HepG2 (cell line): Measurements from ENCODE around the gene ZNF486. TPM values are rescaled to one million over a fixed set of nuclear protein-coding genes. Genes with fewer than 3 reads are reported as not detected.

Experiments used
- ATAC-seq: fragments of 200-7000 bp; cut with Tn5 transposase; 3 replicates; pipeline ENCODE4 v1.9.1; 2020; ENCODE audit warnings: mild to moderate bottlenecking, moderate library complexity
- BruUV-seq: library from RNA; stranded (reverse); fragments of 400-500 nt; replicated peaks from 2 replicates; lab custom pipeline; 2021; lab: Mats Ljungman, UMichigan
- CTCF ChIA-PET: fragments of 300-600 bp; formaldehyde crosslinking; extraction: SDS; loops from one replicate; lab custom pipeline; 2021; ENCODE audit warnings: low total read pairs, inconsistent platforms, low intra/inter-chr PET ratio; lab: Yijun Ruan, JAX
- POLR2A ChIA-PET: fragments of 350-600 bp; sonication (Branson Sonifier 250); formaldehyde crosslinking; loops from one replicate; lab custom pipeline; 2020; ENCODE audit warnings: antibody characterized with exemption, inconsistent platforms; lab: Yijun Ruan, JAX
- DNase-seq: peaks from one replicate; pipeline ENCODE4 v3.0.0-alpha.2; 2015; ENCODE audit warnings: low spot score
- FAIRE-seq: peaks from 3 replicates; lab custom pipeline; 2011; peaks lifted over from hg19 to GRCh38; lab: Jason Lieb, UNC
- H2AFZ ChIP-seq: one replicate; pipeline ENCODE4 v1.6.1; 2011; ENCODE audit warnings: low read length, inconsistent platforms
- H3K27ac ChIP-seq: fragments of 300-600 bp; 3 replicates; pipeline ENCODE4 v1.8.0; 2011; ENCODE audit warnings: mixed run types, mild to moderate bottlenecking, mixed read lengths, low read length, inconsistent platforms; ENCODE audit not compliant: insufficient read depth; ENCODE audit errors: extremely low read length
- H3K27me3 ChIP-seq, 2 experiments: fragments of 200-600 bp in 1 of 2; 2 replicates in 1 of 2; 3 replicates in 1 of 2; pipeline versions ENCODE4 v1.6.0 to v1.8.0; 2011; ENCODE audit warnings: low read length in 2 of 2, mild to moderate bottlenecking in 2 of 2, moderate library complexity in 2 of 2, inconsistent platforms in 1 of 2; ENCODE audit not compliant: insufficient read depth in 2 of 2, control insufficient read depth in 1 of 2
- H3K36me3 ChIP-seq, 2 experiments: fragments of 200-600 bp in 1 of 2; replicated peaks in 1 of 2; 2 replicates in 1 of 2; 3 replicates in 1 of 2; pipeline versions ENCODE4 v1.5.1 to v1.8.0; 2011; ENCODE audit warnings: low read length in 2 of 2, inconsistent platforms in 1 of 2; ENCODE audit not compliant: insufficient read depth in 2 of 2, control insufficient read depth in 1 of 2
- H3K4me1 ChIP-seq: 2 replicates; pipeline ENCODE4 v1.5.1; 2012; ENCODE audit warnings: low read length, inconsistent platforms; ENCODE audit not compliant: insufficient read depth
- H3K4me2 ChIP-seq: 2 replicates; pipeline ENCODE4 v1.6.0; 2011; ENCODE audit warnings: low read depth, low read length, inconsistent platforms
- H3K4me3 ChIP-seq, 3 experiments: fragments of 200-600 bp in 1 of 3; sonication (generic), shearing (Covaris generic) in 1 of 3; replicated peaks in 1 of 3; 2 replicates each; pipeline ENCODE4 v1.5.1; 2011 to 2016; ENCODE audit warnings: low read length in 3 of 3, inconsistent platforms in 2 of 3, low read depth in 2 of 3, mild to moderate bottlenecking in 2 of 3, control low read depth in 1 of 3, mixed read lengths in 1 of 3; ENCODE audit not compliant: insufficient read depth in 1 of 3
- H3K79me2 ChIP-seq: one replicate; pipeline ENCODE4 v1.6.1; 2011; ENCODE audit warnings: low read length, inconsistent platforms; ENCODE audit not compliant: insufficient read depth
- H3K9ac ChIP-seq: 2 replicates; pipeline ENCODE4 v1.6.0; 2011; ENCODE audit warnings: mild to moderate bottlenecking, low read depth, low read length, inconsistent platforms; ENCODE audit not compliant: insufficient read depth
- H3K9me3 ChIP-seq: 2 replicates; pipeline ENCODE4 v1.5.1; 2012; ENCODE audit warnings: mild to moderate bottlenecking, low read length
- H4K20me1 ChIP-seq: 2 replicates; pipeline ENCODE4 v1.6.0; 2011; ENCODE audit warnings: inconsistent platforms, mild to moderate bottlenecking, low read length, moderate library complexity; ENCODE audit not compliant: insufficient read depth
- CEBPB ChIP-seq: IDR thresholded peaks from 2 replicates; pipeline ENCODE4 v1.6.1; 2011; ENCODE audit warnings: low read depth, low read length, improper control_type of control experiment, borderline replicate concordance
- FOXM1 ChIP-seq: sonication (generic); formaldehyde crosslinking; IDR thresholded peaks from 2 replicates; pipeline ENCODE4 v1.5.0; 2020; ENCODE audit warnings: missing genetic modification reagents
- RBAK ChIP-seq: sonication (generic); formaldehyde crosslinking; IDR thresholded peaks from 2 replicates; pipeline ENCODE4 v1.5.1; 2020; ENCODE audit warnings: mild to moderate bottlenecking, missing genetic modification reagents
- THAP11 ChIP-seq: IDR thresholded peaks from 2 replicates; pipeline ENCODE4 v1.6.1; 2016; ENCODE audit warnings: missing biosample characterization, missing genetic modification reagents
- ZNF124 ChIP-seq: sonication (generic); formaldehyde crosslinking; IDR thresholded peaks from 2 replicates; pipeline ENCODE4 v1.4.0; 2020; ENCODE audit warnings: missing genetic modification reagents
- ZNF20 ChIP-seq: sonication (generic); formaldehyde crosslinking; IDR thresholded peaks from 2 replicates; pipeline ENCODE4 v1.4.0; 2020; ENCODE audit warnings: mild to moderate bottlenecking, moderate library complexity, missing genetic modification reagents
- ZNF274 ChIP-seq: sonication (generic); formaldehyde crosslinking; IDR thresholded peaks from 2 replicates; pipeline ENCODE4 v1.5.1; 2020; ENCODE audit warnings: mild to moderate bottlenecking, missing genetic modification reagents
- ZNF382 ChIP-seq: sonication (generic); formaldehyde crosslinking; IDR thresholded peaks from 2 replicates; pipeline ENCODE4 v1.5.0; 2020; ENCODE audit warnings: missing genetic modification reagents, mild to moderate bottlenecking, borderline replicate concordance
- ZNF414 ChIP-seq: sonication (generic); formaldehyde crosslinking; IDR thresholded peaks from 2 replicates; pipeline ENCODE4 v1.5.0; 2020; ENCODE audit warnings: missing genetic modification reagents
- ZNF713 ChIP-seq: sonication (generic); formaldehyde crosslinking; IDR thresholded peaks from 2 replicates; pipeline ENCODE4 v1.4.0; 2020; ENCODE audit warnings: mild to moderate bottlenecking, missing genetic modification reagents
- ZNF839 ChIP-seq: sonication (generic); formaldehyde crosslinking; IDR thresholded peaks from 2 replicates; pipeline ENCODE4 v1.4.0; 2020; ENCODE audit warnings: missing genetic modification reagents, mild to moderate bottlenecking, borderline replicate concordance
- WGBS: methylation state at CpG from one replicate; pipeline ENCODE4 v1.1.6; 2017; ENCODE audit warnings: low lambda C conversion rate; 5-methylcytosine and 5-hydroxymethylcytosine counted together
- in situ Hi-C: cut with HindIII; loops from 2 replicates; pipeline ENCODE4 v1.10.0; 2017; ENCODE audit warnings: low pct_unique_long_range_greater_than_20kb; ENCODE audit not compliant: extremely low pct_ligation_motif_present
- intact Hi-C: fragments of 100-400 bp; cut with micrococcal nuclease; formaldehyde crosslinking; loops from one replicate; pipeline ENCODE4 v1.10.0; 2022; ENCODE audit not compliant: unreplicated experiment
- polyA plus RNA-seq, 8 experiments: library from polyadenylated mRNA; depleted of rRNA in 3 of 8; stranded (reverse) in 7 of 8; unstranded in 1 of 8; fragments of >200 nt; fragmentation: Illumina TruSeq in 4 of 8; extraction: Trizol in 4 of 8; gene quantifications; 2 replicates each; pipeline versions ENCODE4 v1.2.1 to v1.2.3, GENCODE V29; 2011 to 2016; ENCODE audit warnings: low read depth in 4 of 8, missing spikeins in 1 of 8, mixed read lengths in 1 of 8; ENCODE audit not compliant: insufficient read depth in 1 of 8
- total RNA-seq, 5 experiments: library from RNA; depleted of rRNA; stranded (reverse); fragments of >200 nt; fragmentation: Illumina TruSeq; extraction: Trizol; gene quantifications; 2 replicates each; pipeline ENCODE4 v1.2.3, GENCODE V29; 2016; ENCODE audit warnings: low read depth in 1 of 5
- TF ChIP-seq, protein P1 (sequence below): sonication (generic); formaldehyde crosslinking; IDR thresholded peaks from 2 replicates; pipeline ENCODE4 v1.5.1; 2020; ENCODE audit warnings: mild to moderate bottlenecking, missing genetic modification reagents, borderline replicate concordance
- TF ChIP-seq, protein P2 (sequence below): sonication (generic); formaldehyde crosslinking; conservative IDR thresholded peaks from 2 replicates; pipeline ENCODE4 v1.4.0; 2020; ENCODE audit warnings: missing genetic modification reagents

ZNF486 gene
- total and polyA plus RNA-seq, 2 of the 13 experiments (the other 11 are each of a cell fraction or from before 2014, with no cell fraction given) = 0.70 to 2.1 TPM

- peak; percentile 68 for TF ChIP-seq CEBPB
- TF ChIP-seq ZNF839 (CRISPR knock-in tag) = no peak
- TF ChIP-seq, all 625 proteins: peak for 1
- Histone ChIP-seq H3K27me3 (no peaks in the 10 kb centered on the region), H3K9me3 (peaks cover 53% of the 10 kb centered on the region), H3K36me3 (no peaks in the 10 kb centered on the region), H2AFZ (no peak overlapping the region), H4K20me1 (no peaks in the 10 kb centered on the region), H3K4me1 (no peaks in the 10 kb centered on the region), H3K4me3 (no peak overlapping the region), H3K4me2 (no peak overlapping the region), H3K27ac (no peak overlapping the region), H3K9ac (no peak overlapping the region), H3K79me2 (no peaks in the 10 kb centered on the region)
- no TSS peak for BruUV-seq
- ChIA-PET CTCF (no interaction called here), POLR2A (no interaction called here)
- in situ Hi-C loops (no loop called here), intact Hi-C loops (no loop called here)
- ATAC-seq (no peak), DNase-seq (no peak), FAIRE-seq (no peak)
- 47% methylated on average over 4 of the region's 4 CpGs for WGBS
Observed at GRCh38 chr19:20186174-20186573, 19.2 kb downstream of the ZNF486 start.

DNA sequence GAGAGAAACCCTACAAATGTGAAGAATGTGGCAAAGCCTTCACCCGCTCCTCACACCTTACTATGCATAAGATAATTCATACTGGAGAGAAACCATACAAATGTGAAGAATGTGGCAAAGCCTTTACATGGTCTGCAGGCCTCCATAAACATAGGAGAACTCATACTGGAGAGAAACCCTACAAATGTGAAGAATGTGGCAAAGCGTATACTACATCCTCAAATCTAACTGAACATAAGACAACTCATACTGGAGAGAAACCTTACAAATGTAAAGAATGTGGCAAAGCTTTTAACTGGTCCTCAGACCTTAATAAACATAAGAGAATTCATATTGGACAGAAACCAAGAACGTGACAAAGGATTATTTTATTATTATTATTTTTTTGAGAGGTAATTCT, 30.7 kb downstream of the ZNF486 start:
- peaks cover 61% of the 10 kb centered on the region for H3K9me3 ChIP-seq
- DNase-seq (no peak), FAIRE-seq (no peak), ATAC-seq (no peak)
- H3K79me2 ChIP-seq = no peaks in the 10 kb centered on the region
- POLR2A ChIA-PET = no interaction called here
- CTCF ChIA-PET = no interaction called here
- H3K27me3 ChIP-seq = no peaks in the 10 kb centered on the region
- no peaks in the 10 kb centered on the region for H3K36me3 ChIP-seq
- no TSS peak for BruUV-seq
- 59% methylated on average over 3 of the region's 3 CpGs for WGBS
- H3K4me2 ChIP-seq = no peak overlapping the region
- intact Hi-C loops = no loop called here
- H2AFZ ChIP-seq = no peak overlapping the region
- no peaks in the 10 kb centered on the region for H3K4me1 ChIP-seq
- H3K4me3 ChIP-seq = no peak overlapping the region
- no peak overlapping the region for H3K27ac ChIP-seq
- in situ Hi-C loops = no loop called here
- no peak overlapping the region for H3K9ac ChIP-seq
- no peaks in the 10 kb centered on the region for H4K20me1 ChIP-seq
- no peak for TF ChIP-seq ZNF20 (CRISPR knock-in tag)
- no peak for TF ChIP-seq ZNF414 (CRISPR knock-in tag)
- TF ChIP-seq, protein P1, sequence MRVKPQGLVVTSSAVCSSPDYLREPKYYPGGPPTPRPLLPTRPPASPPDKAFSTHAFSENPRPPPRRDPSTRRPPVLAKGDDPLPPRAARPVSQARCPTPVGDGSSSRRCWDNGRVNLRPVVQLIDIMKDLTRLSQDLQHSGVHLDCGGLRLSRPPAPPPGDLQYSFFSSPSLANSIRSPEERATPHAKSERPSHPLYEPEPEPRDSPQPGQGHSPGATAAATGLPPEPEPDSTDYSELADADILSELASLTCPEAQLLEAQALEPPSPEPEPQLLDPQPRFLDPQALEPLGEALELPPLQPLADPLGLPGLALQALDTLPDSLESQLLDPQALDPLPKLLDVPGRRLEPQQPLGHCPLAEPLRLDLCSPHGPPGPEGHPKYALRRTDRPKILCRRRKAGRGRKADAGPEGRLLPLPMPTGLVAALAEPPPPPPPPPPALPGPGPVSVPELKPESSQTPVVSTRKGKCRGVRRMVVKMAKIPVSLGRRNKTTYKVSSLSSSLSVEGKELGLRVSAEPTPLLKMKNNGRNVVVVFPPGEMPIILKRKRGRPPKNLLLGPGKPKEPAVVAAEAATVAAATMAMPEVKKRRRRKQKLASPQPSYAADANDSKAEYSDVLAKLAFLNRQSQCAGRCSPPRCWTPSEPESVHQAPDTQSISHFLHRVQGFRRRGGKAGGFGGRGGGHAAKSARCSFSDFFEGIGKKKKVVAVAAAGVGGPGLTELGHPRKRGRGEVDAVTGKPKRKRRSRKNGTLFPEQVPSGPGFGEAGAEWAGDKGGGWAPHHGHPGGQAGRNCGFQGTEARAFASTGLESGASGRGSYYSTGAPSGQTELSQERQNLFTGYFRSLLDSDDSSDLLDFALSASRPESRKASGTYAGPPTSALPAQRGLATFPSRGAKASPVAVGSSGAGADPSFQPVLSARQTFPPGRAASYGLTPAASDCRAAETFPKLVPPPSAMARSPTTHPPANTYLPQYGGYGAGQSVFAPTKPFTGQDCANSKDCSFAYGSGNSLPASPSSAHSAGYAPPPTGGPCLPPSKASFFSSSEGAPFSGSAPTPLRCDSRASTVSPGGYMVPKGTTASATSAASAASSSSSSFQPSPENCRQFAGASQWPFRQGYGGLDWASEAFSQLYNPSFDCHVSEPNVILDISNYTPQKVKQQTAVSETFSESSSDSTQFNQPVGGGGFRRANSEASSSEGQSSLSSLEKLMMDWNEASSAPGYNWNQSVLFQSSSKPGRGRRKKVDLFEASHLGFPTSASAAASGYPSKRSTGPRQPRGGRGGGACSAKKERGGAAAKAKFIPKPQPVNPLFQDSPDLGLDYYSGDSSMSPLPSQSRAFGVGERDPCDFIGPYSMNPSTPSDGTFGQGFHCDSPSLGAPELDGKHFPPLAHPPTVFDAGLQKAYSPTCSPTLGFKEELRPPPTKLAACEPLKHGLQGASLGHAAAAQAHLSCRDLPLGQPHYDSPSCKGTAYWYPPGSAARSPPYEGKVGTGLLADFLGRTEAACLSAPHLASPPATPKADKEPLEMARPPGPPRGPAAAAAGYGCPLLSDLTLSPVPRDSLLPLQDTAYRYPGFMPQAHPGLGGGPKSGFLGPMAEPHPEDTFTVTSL (CRISPR knock-in tag) = no peak
- TF ChIP-seq FOXM1 = no peak
- no peak for TF ChIP-seq ZNF713
- no peak for TF ChIP-seq THAP11 (CRISPR knock-in tag)
- no peak for TF ChIP-seq ZNF382 (CRISPR knock-in tag)
- no peak for TF ChIP-seq ZNF274 (CRISPR knock-in tag)
- TF ChIP-seq, protein P2, sequence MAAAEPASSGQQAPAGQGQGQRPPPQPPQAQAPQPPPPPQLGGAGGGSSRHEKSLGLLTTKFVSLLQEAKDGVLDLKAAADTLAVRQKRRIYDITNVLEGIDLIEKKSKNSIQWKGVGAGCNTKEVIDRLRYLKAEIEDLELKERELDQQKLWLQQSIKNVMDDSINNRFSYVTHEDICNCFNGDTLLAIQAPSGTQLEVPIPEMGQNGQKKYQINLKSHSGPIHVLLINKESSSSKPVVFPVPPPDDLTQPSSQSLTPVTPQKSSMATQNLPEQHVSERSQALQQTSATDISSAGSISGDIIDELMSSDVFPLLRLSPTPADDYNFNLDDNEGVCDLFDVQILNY (CRISPR knock-in tag) = no peak
- no peak for TF ChIP-seq RBAK
- TF ChIP-seq ZNF124 (CRISPR knock-in tag) = no peak
